Fibroblast of peridontal ligament (primary cell): ENCODE measurements around the gene ZNF672.
"Not testable (repeated sequence)": the region's sequence is repeated elsewhere in the genome, so short reads cannot be mapped to it uniquely, and the experiment has no call there.

Experiments
- DNase-seq: peaks from one replicate; pipeline ENCODE4 v3.0.0-alpha.2; 2010; ENCODE audit errors: extremely low read depth

Gene ZNF672

DNA sequence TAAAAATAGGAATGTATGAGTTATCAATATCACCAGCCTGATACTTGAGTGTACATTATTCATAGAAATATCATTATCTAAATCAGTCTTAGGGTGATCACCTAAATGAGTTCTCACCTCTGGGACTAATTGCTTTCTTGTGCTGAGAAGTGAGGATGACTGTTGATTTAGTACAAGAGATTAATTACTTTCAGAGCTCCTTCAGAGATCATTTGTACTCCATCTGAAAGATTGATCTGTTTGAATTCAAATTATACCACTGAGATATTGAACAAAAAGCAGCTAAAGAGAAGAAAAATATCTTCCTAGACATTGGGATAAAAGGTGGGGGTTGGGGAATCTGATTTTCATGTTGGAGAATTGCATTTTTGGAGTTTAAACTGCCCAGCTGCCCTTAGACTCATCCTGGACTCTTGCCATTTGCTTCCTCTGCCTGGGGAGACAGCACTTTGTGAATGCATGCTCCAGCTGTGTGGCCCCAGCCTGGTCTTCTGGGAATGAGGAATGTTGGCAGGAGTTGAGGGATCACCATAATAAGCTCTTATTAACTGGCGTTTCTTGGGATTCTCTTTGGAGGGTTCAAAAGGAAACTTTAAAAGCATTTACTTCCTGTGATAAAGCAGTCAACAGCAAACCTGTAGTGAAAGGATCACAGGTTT, 48.3 kb downstream of the ZNF672 start:
- DNase-seq, result peak; percentile 68

GRCh38 chr1:248889914-248890243, 51.9 kb downstream of the ZNF672 start:
- DNase-seq, result not testable (repeated sequence)

DNA sequence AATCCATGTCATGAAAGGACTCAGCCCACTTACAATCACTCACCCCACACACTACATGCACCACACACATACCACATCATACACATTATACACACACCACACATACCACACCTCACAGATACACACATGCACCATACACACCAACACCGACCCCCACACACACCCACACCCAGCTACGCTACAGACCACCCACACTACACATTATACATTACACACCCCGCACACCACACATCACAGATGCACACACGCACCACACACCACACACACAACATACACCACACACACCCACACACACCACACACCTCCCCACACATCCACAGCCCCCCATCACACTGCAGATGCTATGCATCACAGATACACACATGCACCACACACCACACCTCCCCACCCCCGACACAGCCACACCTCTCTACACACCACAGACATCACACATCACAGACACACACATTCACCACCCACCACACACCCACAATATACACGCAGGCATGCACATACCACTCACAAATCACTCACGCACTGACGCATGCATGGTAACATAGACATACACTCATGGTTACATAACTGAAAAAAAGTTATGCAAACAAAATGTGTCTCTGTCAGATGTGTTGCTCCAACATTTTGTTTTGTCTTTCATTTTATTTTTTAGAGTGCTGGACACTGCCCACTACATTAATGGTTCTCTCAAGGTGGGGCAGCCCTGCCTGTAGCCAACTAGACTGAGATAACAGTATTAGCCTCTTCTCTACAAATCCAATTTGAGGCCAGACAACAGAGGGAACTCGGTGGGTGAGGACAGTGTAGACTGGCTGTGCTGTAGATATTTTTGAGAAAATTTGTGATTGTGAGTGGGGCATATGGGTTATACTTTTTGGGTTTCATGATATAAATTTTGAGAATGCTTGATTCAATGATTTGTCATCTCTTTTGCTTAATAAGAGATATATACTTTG, 52.8 kb downstream of the ZNF672 start:
- DNase-seq, result no peak

- DNase-seq, result no peak
Measured at GRCh38 chr1:248891758-248892157, 53.7 kb downstream of the ZNF672 start.

GRCh38 chr1:248892590-248892989, 54.6 kb downstream of the ZNF672 start:
- no peak for DNase-seq

- no peak for DNase-seq
Measured at GRCh38 chr1:248894837-248895236, 56.8 kb downstream of the ZNF672 start.

DNA sequence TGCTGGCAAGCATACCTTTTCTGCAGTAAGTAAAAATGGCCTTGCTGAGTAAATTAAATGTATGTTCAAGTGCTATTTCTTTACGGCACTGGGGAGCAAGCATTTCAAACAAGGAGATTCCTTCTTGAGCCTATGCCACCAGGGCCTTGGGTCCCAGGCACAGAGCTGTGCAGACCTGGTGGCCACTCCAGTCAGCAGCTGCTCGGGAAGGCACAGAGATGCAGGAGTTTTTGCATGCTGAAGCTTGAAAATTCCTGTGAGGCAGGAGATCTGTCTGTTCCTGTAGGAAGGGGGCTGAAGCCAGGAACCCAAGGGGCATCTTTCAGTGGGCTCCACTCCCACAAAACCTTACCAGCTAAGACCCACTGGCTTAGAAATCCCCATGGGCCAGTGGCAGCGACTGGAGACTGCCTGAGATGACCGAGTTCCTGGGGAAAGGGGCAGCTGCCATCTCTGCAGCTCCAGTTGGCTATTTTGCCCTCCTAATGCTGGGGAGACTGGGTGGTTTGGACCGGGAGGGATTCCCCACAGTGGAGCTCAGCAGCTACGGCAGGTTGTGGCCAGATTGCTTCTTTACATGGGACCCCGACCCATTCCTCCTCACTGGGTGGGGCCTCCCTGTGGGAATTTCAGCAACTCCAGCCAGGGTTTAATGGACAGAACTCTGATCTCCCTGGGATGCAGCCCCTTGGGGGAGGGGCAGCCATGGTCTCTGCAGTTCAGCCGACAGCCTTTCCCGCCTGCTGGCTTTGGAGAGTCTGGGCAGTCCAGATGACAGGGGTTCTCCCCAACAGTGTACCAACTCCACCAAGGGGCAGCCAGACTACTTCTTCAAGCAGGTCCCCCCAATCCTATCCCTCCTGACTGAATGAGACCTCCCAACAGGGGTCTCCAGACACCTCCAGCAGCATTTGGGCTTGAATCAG, 59.7 kb downstream of the ZNF672 start:
- DNase-seq, result no peak
